Uterus (tissue), 2 donors: ENCODE results near the gene KRT31.

Experiments
- POLR2A ChIP-seq, 2 donors: fragments of 450-650 bp; IDR thresholded peaks; one replicate each; pipeline ENCODE4 v1.6.1; 2016; ENCODE audit warnings: antibody characterized with exemption in 2 of 2, mild to moderate bottlenecking in 1 of 2, moderate library complexity in 1 of 2
- TF ChIP-seq, protein P1 (sequence below), 4 experiments: fragments of 200-600 bp in 2 of 4; fragments of 450-650 bp in 2 of 4; sonication (generic) in 2 of 4; IDR thresholded peaks; one replicate each; pipeline ENCODE4 v1.5.1; 2016 to 2019; ENCODE audit warnings: antibody characterized with exemption in 4 of 4, mild to moderate bottlenecking in 2 of 4, moderate library complexity in 1 of 4

GRCh38 chr17:41390411-41390938 is 6.9 kb downstream of the KRT31 start:
- TF ChIP-seq POLR2A (IDR thresholded peaks at IDR 0.05): no peak
- TF ChIP-seq, protein P1, sequence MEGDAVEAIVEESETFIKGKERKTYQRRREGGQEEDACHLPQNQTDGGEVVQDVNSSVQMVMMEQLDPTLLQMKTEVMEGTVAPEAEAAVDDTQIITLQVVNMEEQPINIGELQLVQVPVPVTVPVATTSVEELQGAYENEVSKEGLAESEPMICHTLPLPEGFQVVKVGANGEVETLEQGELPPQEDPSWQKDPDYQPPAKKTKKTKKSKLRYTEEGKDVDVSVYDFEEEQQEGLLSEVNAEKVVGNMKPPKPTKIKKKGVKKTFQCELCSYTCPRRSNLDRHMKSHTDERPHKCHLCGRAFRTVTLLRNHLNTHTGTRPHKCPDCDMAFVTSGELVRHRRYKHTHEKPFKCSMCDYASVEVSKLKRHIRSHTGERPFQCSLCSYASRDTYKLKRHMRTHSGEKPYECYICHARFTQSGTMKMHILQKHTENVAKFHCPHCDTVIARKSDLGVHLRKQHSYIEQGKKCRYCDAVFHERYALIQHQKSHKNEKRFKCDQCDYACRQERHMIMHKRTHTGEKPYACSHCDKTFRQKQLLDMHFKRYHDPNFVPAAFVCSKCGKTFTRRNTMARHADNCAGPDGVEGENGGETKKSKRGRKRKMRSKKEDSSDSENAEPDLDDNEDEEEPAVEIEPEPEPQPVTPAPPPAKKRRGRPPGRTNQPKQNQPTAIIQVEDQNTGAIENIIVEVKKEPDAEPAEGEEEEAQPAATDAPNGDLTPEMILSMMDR (IDR thresholded peaks at IDR 0.05): no peak
